NB4 (cell line): ENCODE measurements around the gene CBX7.
"Not testable (repeated sequence)": the region's sequence is repeated elsewhere in the genome, so short reads cannot be mapped to it uniquely, and the experiment has no call there.

ENCODE experiments used
- DNase-seq: peaks from one replicate; pipeline ENCODE4 v3.0.0; 2010; ENCODE audit warnings: low read depth
- H3K4me3 ChIP-seq: one replicate; pipeline ENCODE4 v1.5.1; 2011; ENCODE audit warnings: mild to moderate bottlenecking, low read depth, low read length, moderate library complexity
- CTCF ChIP-seq: IDR thresholded peaks from one replicate; pipeline ENCODE4 v1.5.1; 2012; ENCODE audit warnings: low read depth, low read length
- MAX ChIP-seq: IDR thresholded peaks from 2 replicates; pipeline ENCODE4 v1.6.1; 2011; ENCODE audit warnings: low read depth, low read length
- MYC ChIP-seq: IDR thresholded peaks from 2 replicates; pipeline ENCODE4 v1.6.1; 2011; ENCODE audit warnings: low read depth, low read length
- POLR2A ChIP-seq: IDR thresholded peaks from 2 replicates; pipeline ENCODE4 v1.6.1; 2011; ENCODE audit warnings: mild to moderate bottlenecking; ENCODE audit not compliant: insufficient read length; ENCODE audit errors: extremely low read depth

The CBX7 gene

GRCh38 chr22:39169797-39170466 is 17.5 kb upstream of the CBX7 start:
- no peak for DNase-seq

GRCh38 chr22:39166547-39166946 is 14.1 kb upstream of the CBX7 start:
- TF ChIP-seq MYC (no peak), CTCF (no peak), MAX (no peak), POLR2A (no peak)
- no peak for DNase-seq
- H3K4me3 ChIP-seq, result no peak overlapping the region

More at GRCh38 chr22:39169797-39170466, 17.5 kb upstream of the CBX7 start:
- no peak overlapping the region for H3K4me3 ChIP-seq
- TF ChIP-seq CTCF (no peak), MAX (no peak), POLR2A (no peak), MYC (no peak)

- H3K4me3 ChIP-seq, DNase-seq: not testable (repeated sequence)
These were observed 3.6 kb upstream of the CBX7 start for GRCh38 chr22:39156093-39156492.

GRCh38 chr22:39155421-39155820 is 2.9 kb upstream of the CBX7 start:
- no peak overlapping the region for H3K4me3 ChIP-seq
- DNase-seq, result no peak
- no peak for TF ChIP-seq CTCF
- no peak for TF ChIP-seq POLR2A
- TF ChIP-seq MAX, result no peak
- TF ChIP-seq MYC, result no peak

- H3K4me3 ChIP-seq, result no peak overlapping the region
- TF ChIP-seq CTCF, result no peak
- no peak for TF ChIP-seq MAX
- TF ChIP-seq POLR2A, result no peak
- no peak for DNase-seq
These were observed 789 bp upstream of the CBX7 start for GRCh38 chr22:39153220-39153717.

- DNase-seq, result no peak
- TF ChIP-seq POLR2A (no peak), MYC (no peak)
- H3K4me3 ChIP-seq, result peak overlapping the region; percentile 25
These were observed 413 bp downstream of the CBX7 start for GRCh38 chr22:39152024-39152510.

GRCh38 chr22:39151329-39151975 is 1.0 kb downstream of the CBX7 start:
- TF ChIP-seq MYC (no peak), MAX (no peak), POLR2A (no peak), CTCF (no peak)
- H3K4me3 ChIP-seq, result no peak overlapping the region

More at GRCh38 chr22:39151329-39151975, 1.0 kb downstream of the CBX7 start:
- no peak for DNase-seq
